Body of pancreas (tissue), 4 donors: ENCODE data around the gene TXNDC5.

Experiments used
- POLR2A ChIP-seq, 3 donors: fragments of 450-650 bp; IDR thresholded peaks; one replicate each; pipeline ENCODE4 v1.6.1; 2016; ENCODE audit warnings: antibody characterized with exemption in 3 of 3, mild to moderate bottlenecking in 2 of 3
- TF ChIP-seq, protein P1 (sequence below), 7 experiments: fragments of 450-650 bp in 4 of 7; fragments of 200-600 bp in 3 of 7; sonication (generic) in 3 of 7; IDR thresholded peaks; one replicate each; pipeline ENCODE4 v1.5.1; 2016 to 2019; ENCODE audit warnings: antibody characterized with exemption in 7 of 7

DNA sequence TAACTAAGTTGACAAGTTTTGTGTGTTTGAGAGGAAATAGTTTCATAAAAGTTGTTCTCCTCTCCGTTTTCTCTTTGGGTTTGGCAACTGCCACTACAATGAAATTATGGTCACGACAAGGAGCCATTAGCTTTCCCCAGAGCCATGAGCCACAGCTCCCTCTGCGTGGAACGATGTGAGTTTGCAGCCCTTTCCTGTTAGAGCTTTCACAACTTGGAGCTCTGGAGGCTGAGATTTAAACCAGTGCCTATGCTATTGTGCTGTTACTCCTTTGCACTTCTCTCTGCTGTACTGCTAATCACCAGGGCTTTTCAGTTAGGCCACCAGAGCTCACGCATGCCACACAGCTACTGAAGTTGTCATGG is 29.3 kb upstream of the TXNDC5 start:
- TF ChIP-seq, protein P1, sequence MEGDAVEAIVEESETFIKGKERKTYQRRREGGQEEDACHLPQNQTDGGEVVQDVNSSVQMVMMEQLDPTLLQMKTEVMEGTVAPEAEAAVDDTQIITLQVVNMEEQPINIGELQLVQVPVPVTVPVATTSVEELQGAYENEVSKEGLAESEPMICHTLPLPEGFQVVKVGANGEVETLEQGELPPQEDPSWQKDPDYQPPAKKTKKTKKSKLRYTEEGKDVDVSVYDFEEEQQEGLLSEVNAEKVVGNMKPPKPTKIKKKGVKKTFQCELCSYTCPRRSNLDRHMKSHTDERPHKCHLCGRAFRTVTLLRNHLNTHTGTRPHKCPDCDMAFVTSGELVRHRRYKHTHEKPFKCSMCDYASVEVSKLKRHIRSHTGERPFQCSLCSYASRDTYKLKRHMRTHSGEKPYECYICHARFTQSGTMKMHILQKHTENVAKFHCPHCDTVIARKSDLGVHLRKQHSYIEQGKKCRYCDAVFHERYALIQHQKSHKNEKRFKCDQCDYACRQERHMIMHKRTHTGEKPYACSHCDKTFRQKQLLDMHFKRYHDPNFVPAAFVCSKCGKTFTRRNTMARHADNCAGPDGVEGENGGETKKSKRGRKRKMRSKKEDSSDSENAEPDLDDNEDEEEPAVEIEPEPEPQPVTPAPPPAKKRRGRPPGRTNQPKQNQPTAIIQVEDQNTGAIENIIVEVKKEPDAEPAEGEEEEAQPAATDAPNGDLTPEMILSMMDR (IDR thresholded peaks at IDR 0.05) = no peak
- no peak for TF ChIP-seq POLR2A (IDR thresholded peaks at IDR 0.05)
